DMS79 (cell line): ENCODE data around the gene VSX1.
A peak's percentile ranks its signal among the peaks of the same experiment; 100 is the strongest.

Experiments used
- DNase-seq: peaks from one replicate; lab custom pipeline; 2025; lab: John Stamatoyannopoulos, UW

VSX1 gene

GRCh38 chr20:25087186-25087929, 5.4 kb upstream of the VSX1 start:
- no peak for DNase-seq

- no peak for DNase-seq
These were observed 4.0 kb upstream of the VSX1 start for GRCh38 chr20:25085756-25086495.

- no peak for DNase-seq
These were observed 2.8 kb upstream of the VSX1 start for GRCh38 chr20:25084626-25085187.

- DNase-seq = no peak
These were observed 2.1 kb upstream of the VSX1 start for GRCh38 chr20:25083773-25084625.

GRCh38 chr20:25083141-25083772, 1.3 kb upstream of the VSX1 start:
- no peak for DNase-seq

GRCh38 chr20:25082498-25082873, 545 bp upstream of the VSX1 start:
- DNase-seq = no peak

- no peak for DNase-seq
These were observed 744 bp downstream of the VSX1 start for GRCh38 chr20:25081065-25081729.

- no peak for DNase-seq
These were observed 2.8 kb downstream of the VSX1 start for GRCh38 chr20:25079171-25079570.

- DNase-seq = no peak
These were observed 3.3 kb downstream of the VSX1 start for GRCh38 chr20:25078662-25079061.

GRCh38 chr20:25077610-25078169, 4.3 kb downstream of the VSX1 start:
- DNase-seq = peak; percentile 13

- peak; percentile 56 for DNase-seq
These were observed 5.0 kb downstream of the VSX1 start for GRCh38 chr20:25076731-25077609.

- no peak for DNase-seq
These were observed 5.7 kb downstream of the VSX1 start for GRCh38 chr20:25076201-25076600.

- no peak for DNase-seq
These were observed 8.4 kb downstream of the VSX1 start for GRCh38 chr20:25073544-25073943.

GRCh38 chr20:25072226-25072811, 9.6 kb downstream of the VSX1 start:
- no peak for DNase-seq

- no peak for DNase-seq
These were observed 10.2 kb downstream of the VSX1 start for GRCh38 chr20:25071734-25072133.

- no peak for DNase-seq
These were observed 11.0 kb downstream of the VSX1 start for GRCh38 chr20:25070821-25071473.

GRCh38 chr20:25067102-25067987, 14.6 kb downstream of the VSX1 start:
- DNase-seq = no peak

GRCh38 chr20:25066386-25066785, 15.6 kb downstream of the VSX1 start:
- DNase-seq = peak; percentile 63
